SU-DHL-6 (cell line): ENCODE results near the gene TRIM54.

Experiments used
- H2AFZ ChIP-seq: fragments of 200-600 bp; sonication (generic); 2 replicates; pipeline ENCODE4 v1.6.1; 2014; ENCODE audit warnings: low read depth, mild to moderate bottlenecking, moderate library complexity, mixed read lengths, antibody characterized with exemption, low read length; ENCODE audit not compliant: severe bottlenecking
- H3F3A ChIP-seq: fragments of 200-600 bp; shearing (Covaris generic); 2 replicates; pipeline ENCODE4 v1.6.0; 2016; ENCODE audit warnings: antibody characterized with exemption, mild to moderate bottlenecking; ENCODE audit not compliant: insufficient read depth
- H3K27ac ChIP-seq: fragments of 200-600 bp; sonication (generic); 2 replicates; pipeline ENCODE4 v1.5.1; 2016; ENCODE audit warnings: low read depth, mild to moderate bottlenecking, low read length, moderate library complexity, mixed read lengths
- H3K27me3 ChIP-seq: fragments of 200-600 bp; sonication (generic), shearing (Covaris generic); 2 replicates; pipeline ENCODE4 v1.6.0; 2014; ENCODE audit warnings: mild to moderate bottlenecking, low read length
- H3K36me3 ChIP-seq: fragments of 200-600 bp; sonication (generic); 2 replicates; pipeline ENCODE4 v1.6.1; 2014; ENCODE audit warnings: mild to moderate bottlenecking, low read length, mixed read lengths
- H3K4me2 ChIP-seq: fragments of 300-600, 200-600 bp; shearing (Covaris generic), sonication (generic); 2 replicates; pipeline ENCODE4 v1.6.0; 2014; ENCODE audit warnings: low read length, low read depth, mild to moderate bottlenecking; ENCODE audit not compliant: poor library complexity, severe bottlenecking
- H3K4me3 ChIP-seq: fragments of 200-600 bp; sonication (generic); 2 replicates; pipeline ENCODE4 v1.5.1; 2014; ENCODE audit warnings: antibody characterized with exemption, low read length, mild to moderate bottlenecking, mixed read lengths; ENCODE audit not compliant: insufficient read depth, poor library complexity, severe bottlenecking
- H3K79me2 ChIP-seq: fragments of 200-600 bp; sonication (generic); 2 replicates; pipeline ENCODE4 v1.6.1; 2014; ENCODE audit warnings: mild to moderate bottlenecking, low read length, moderate library complexity; ENCODE audit not compliant: insufficient read depth
- H3K9ac ChIP-seq: fragments of 200-600 bp; sonication (generic); 2 replicates; pipeline ENCODE4 v1.7.0; 2014; ENCODE audit warnings: mild to moderate bottlenecking, low read length
- H3K9me2 ChIP-seq: fragments of 200-600 bp; sonication (generic); replicated peaks from 2 replicates; pipeline ENCODE4 v1.6.1; 2014; ENCODE audit warnings: low read length; ENCODE audit not compliant: insufficient read depth
- H3K9me3 ChIP-seq: fragments of 200-600 bp; sonication (generic); 2 replicates; pipeline ENCODE4 v1.6.1; 2014; ENCODE audit warnings: low read length, mixed read lengths; ENCODE audit not compliant: insufficient read depth
- H4K20me1 ChIP-seq: fragments of 200-600 bp; sonication (generic); 2 replicates; pipeline ENCODE4 v1.6.1; 2014; ENCODE audit warnings: low read depth, mild to moderate bottlenecking, antibody characterized with exemption, low read length, moderate library complexity, mixed read lengths
- CTCF ChIP-seq: fragments of 200-600 bp; sonication (generic); IDR thresholded peaks from one replicate; pipeline ENCODE4 v1.5.1; 2017; ENCODE audit warnings: antibody characterized with exemption, mild to moderate bottlenecking, low read length, moderate library complexity; ENCODE audit not compliant: insufficient read depth, poor library complexity, severe bottlenecking
- EZH2phosphoT487 ChIP-seq: fragments of 200-600 bp; sonication (generic), shearing (Covaris generic); conservative IDR thresholded peaks from 2 replicates; pipeline ENCODE4 v1.6.1; 2018; ENCODE audit warnings: mild to moderate bottlenecking, antibody characterized with exemption, low read length, moderate library complexity, mixed read lengths

Gene TRIM54

GRCh38 chr2:27353762-27354596, 71.8 kb downstream of the TRIM54 start:
- Histone ChIP-seq H3K9ac (no peak overlapping the region), H3K4me3 (no peak overlapping the region), H3K36me3 (no peaks in the 10 kb centered on the region; the same call in 1 of the 2 replicates), H3K27me3 (no peaks in the 10 kb centered on the region), H3K79me2 (peaks cover 92% of the 10 kb centered on the region), H4K20me1 (no peaks in the 10 kb centered on the region), H3K9me2 (no peaks in the 10 kb centered on the region), H3K9me3 (no peaks in the 10 kb centered on the region), H2AFZ (no peak overlapping the region), H3K4me2 (no peak overlapping the region), H3F3A (no peaks in the 10 kb centered on the region), H3K27ac (no peak overlapping the region)
- no peak for TF ChIP-seq EZH2phosphoT487
- no peak for TF ChIP-seq CTCF

- Histone ChIP-seq H3K4me3 (no peak overlapping the region), H3K27ac (no peak overlapping the region), H3K9ac (no peak overlapping the region), H3F3A (no peaks in the 10 kb centered on the region), H3K4me2 (peak overlapping the region; percentile 70), H3K27me3 (no peaks in the 10 kb centered on the region), H3K36me3 (no peaks in the 10 kb centered on the region; the same call in 1 of the 2 replicates), H4K20me1 (no peaks in the 10 kb centered on the region), H3K9me2 (no peaks in the 10 kb centered on the region), H3K9me3 (no peaks in the 10 kb centered on the region), H2AFZ (no peak overlapping the region), H3K79me2 (peaks cover 88% of the 10 kb centered on the region)
- TF ChIP-seq EZH2phosphoT487 = no peak
- no peak for TF ChIP-seq CTCF
These were observed 72.3 kb downstream of the TRIM54 start for GRCh38 chr2:27354597-27354927.

- Histone ChIP-seq H4K20me1 (no peaks in the 10 kb centered on the region), H3K9me2 (no peaks in the 10 kb centered on the region), H3K36me3 (no peaks in the 10 kb centered on the region), H3F3A (no peaks in the 10 kb centered on the region), H3K79me2 (peaks cover 73% of the 10 kb centered on the region), H3K9me3 (no peaks in the 10 kb centered on the region), H3K27me3 (no peaks in the 10 kb centered on the region), H3K4me2 (peak overlapping the region; percentile 70), H3K27ac (peak overlapping the region; percentile 80), H3K9ac (peak overlapping the region; percentile 98), H3K4me3 (peak overlapping the region; percentile 87), H2AFZ (peak overlapping the region; percentile 78)
- TF ChIP-seq EZH2phosphoT487 = no peak
- TF ChIP-seq CTCF = no peak
These were observed 73.8 kb downstream of the TRIM54 start for GRCh38 chr2:27356056-27356381.
